ELR (cell line): ENCODE measurements around the gene CHST10.
"Not testable (repeated sequence)": the region's sequence is repeated elsewhere in the genome, so short reads cannot be mapped to it uniquely, and the experiment has no call there.

Experiments used
- DNase-seq: peaks from one replicate; pipeline ENCODE4 v3.0.0-alpha.2; 2015; ENCODE audit warnings: low read depth

Gene CHST10

GRCh38 chr2:100394111-100394641 lies 23.3 kb downstream of the CHST10 start:
- DNase-seq = no peak

GRCh38 chr2:100393362-100393761 lies 24.1 kb downstream of the CHST10 start:
- DNase-seq = no peak

GRCh38 chr2:100392715-100393114 lies 24.8 kb downstream of the CHST10 start:
- DNase-seq = no peak

GRCh38 chr2:100391735-100392515 lies 25.5 kb downstream of the CHST10 start:
- no peak for DNase-seq

- DNase-seq = no peak
Measured at GRCh38 chr2:100390001-100390940, 27.2 kb downstream of the CHST10 start.

- DNase-seq = no peak
Measured at GRCh38 chr2:100388703-100389102, 28.8 kb downstream of the CHST10 start.

GRCh38 chr2:100383954-100384353 lies 33.5 kb downstream of the CHST10 start:
- no peak for DNase-seq

- DNase-seq = no peak
Measured at GRCh38 chr2:100383306-100383705, 34.2 kb downstream of the CHST10 start.

- peak; percentile 83 for DNase-seq
Measured at GRCh38 chr2:100381240-100381639, 36.2 kb downstream of the CHST10 start.

GRCh38 chr2:100380681-100381080 lies 36.8 kb downstream of the CHST10 start:
- DNase-seq = no peak

GRCh38 chr2:100376836-100377235 lies 40.6 kb downstream of the CHST10 start:
- no peak for DNase-seq

- DNase-seq = no peak
Measured at GRCh38 chr2:100367163-100367562, 50.3 kb downstream of the CHST10 start.

- peak; percentile 81 for DNase-seq
Measured at GRCh38 chr2:100365434-100365833, 52.0 kb downstream of the CHST10 start.

- DNase-seq = not testable (repeated sequence)
Measured at GRCh38 chr2:100362269-100362668, 55.2 kb downstream of the CHST10 start.

- peak; percentile 54 for DNase-seq
Measured at GRCh38 chr2:100359576-100359975, 57.9 kb downstream of the CHST10 start.

- no peak for DNase-seq
Measured at GRCh38 chr2:100358554-100358953, 58.9 kb downstream of the CHST10 start.

GRCh38 chr2:100352521-100352920 lies 64.9 kb downstream of the CHST10 start:
- DNase-seq = no peak

- no peak for DNase-seq
Measured at GRCh38 chr2:100350661-100351185, 66.7 kb downstream of the CHST10 start.

GRCh38 chr2:100345144-100345543 lies 72.3 kb downstream of the CHST10 start:
- not testable (repeated sequence) for DNase-seq

GRCh38 chr2:100344433-100344832 lies 73.0 kb downstream of the CHST10 start:
- no peak for DNase-seq

GRCh38 chr2:100342466-100342865 lies 75.0 kb downstream of the CHST10 start:
- DNase-seq = not testable (repeated sequence)
